SK-MEL-5 (cell line): Measurements from ENCODE around the gene HOXA3. TPM values are rescaled to one million over a fixed set of nuclear protein-coding genes. Genes with fewer than 3 reads are reported as not detected.

Experiments
- DNase-seq: peaks from one replicate; pipeline ENCODE4 v3.0.0-alpha.2; 2016; ENCODE audit warnings: low read depth, low spot score
- in situ Hi-C: cut with HindIII; loops from 2 replicates; pipeline ENCODE4 v1.10.0; 2016; ENCODE audit warnings: low sequenced_read_pairs, high pct_unique_total_duplicates, low pct_unique_long_range_greater_than_20kb
- total RNA-seq: library from RNA; depleted of rRNA; stranded (reverse); fragments of >200 nt; shearing (Covaris generic); gene quantifications from 2 replicates; pipeline ENCODE4 v1.2.3, GENCODE V29; 2014

HOXA3 gene
- total RNA-seq, 1 experiment from 2014 or later, result 3.5 TPM

DNA sequence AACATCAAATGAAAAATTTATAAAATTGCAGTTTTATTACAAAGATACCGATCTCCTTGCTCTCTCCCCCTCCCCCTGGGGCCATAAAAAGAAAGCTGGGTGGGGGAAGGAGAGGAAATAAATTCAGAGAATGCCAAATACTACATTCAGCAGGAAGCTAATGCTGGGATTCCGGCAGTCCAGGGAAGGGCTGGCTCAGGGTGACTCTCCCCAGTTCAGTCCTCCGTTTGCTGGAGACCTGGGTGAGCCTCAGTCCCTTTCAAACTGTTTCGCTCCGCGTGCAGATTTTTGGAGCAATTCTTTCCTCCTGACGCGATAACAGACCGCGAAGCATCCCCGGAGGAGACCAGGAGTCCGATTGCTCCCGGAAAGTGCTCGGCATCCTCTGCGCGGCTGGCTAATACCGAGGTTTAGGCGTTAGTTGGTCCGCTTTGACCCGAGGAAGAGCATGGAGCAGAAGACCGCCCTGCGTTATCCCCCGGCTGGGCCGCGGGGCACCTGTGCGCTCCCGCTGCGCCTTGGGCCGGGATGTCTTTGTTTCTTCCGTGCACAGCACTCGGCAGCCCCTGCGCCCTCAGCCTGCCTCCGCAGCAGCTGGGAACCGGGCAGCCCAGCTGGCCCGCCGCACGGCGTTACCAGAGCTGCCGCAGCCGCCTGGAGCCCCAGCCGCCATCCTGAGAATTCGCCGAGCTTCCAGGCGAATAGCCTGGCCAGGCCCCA, 46.0 kb downstream of the HOXA3 start:
- in situ Hi-C loops, result no loop called here
- DNase-seq, result no peak

GRCh38 chr7:27105301-27106031, 46.9 kb downstream of the HOXA3 start:
- in situ Hi-C loops, result no loop called here
- no peak for DNase-seq

DNA sequence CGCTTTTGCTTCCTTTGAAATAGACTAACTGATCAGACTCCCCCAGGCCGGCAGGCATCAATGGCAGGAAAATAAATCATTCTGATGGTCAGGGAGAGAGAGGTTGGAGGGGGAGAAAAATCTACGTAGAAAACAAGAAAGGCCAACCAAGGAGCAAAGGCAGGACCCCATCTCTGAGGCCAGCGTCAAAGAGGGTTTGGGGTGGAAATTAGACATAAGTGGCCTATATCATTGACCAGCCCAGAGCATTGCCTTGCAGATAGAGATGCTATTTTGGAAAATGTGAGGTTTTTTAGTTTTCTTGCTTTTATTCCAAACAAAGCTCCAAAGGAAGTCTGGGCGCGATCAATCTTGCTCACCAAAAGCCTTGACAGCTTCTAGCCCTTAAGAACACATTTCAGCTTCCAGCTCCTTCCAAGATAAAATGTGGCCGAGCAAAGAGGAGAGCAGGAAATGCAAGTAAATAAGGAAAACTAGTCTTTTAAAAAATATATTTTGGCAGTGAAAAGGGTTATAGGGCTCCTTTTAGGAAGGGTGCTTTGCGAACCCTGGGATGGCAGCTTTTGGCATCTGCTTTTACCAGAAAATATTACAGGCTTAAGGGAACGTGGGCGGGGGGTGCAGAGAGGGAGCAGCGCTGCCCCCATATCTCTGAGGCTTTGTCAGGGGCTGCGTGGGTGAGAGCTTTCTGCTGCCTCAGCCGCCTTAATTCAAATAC, 47.9 kb downstream of the HOXA3 start:
- DNase-seq, result no peak
- in situ Hi-C loops, result no loop called here

DNA sequence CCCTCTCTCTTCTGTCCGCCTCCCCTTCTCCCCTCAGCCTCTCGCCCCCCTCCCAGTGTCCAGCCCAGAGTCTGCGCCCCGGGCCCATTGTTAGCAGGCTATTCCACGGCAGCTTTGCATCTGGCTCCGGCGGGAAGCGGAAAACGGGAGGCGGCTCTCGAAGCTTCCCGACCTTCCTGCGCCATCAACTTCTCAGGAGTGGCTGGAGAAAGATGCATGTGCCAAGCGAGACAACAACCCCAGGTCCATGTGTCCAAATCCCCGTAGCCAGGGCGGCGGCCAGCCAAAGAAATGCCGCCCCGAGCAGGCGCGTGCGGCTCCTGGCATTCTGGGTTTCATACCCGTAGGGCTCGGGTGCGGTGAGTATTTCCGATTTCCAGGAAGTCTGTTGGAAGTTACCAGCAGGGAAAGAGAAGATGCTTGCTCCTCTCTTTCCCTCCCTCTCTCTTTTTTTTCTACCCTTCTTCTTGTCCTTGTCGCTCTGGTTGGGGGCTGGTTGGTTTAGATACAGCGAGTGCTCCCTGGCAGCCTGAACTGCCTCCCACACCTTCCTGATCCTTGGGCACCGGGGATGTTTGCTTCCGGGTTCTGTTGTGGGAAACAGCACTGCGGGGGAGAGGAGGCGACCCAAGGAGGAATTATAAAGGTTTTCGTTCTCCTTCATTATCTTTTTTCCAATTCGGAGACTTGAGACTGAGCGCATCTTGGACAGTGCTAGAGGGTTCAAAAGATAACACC, 48.7 kb downstream of the HOXA3 start:
- DNase-seq, result no peak
- in situ Hi-C loops, result no loop called here

- in situ Hi-C loops, result no loop called here
- DNase-seq, result no peak
These were observed 49.6 kb downstream of the HOXA3 start, which contains the start of gene HOXA2 for GRCh38 chr7:27102581-27103442. TSS of gene HOXA2 (minus strand) at chr7:27102683. CDS start at chr7:27102500, 183 bp downstream.

DNA sequence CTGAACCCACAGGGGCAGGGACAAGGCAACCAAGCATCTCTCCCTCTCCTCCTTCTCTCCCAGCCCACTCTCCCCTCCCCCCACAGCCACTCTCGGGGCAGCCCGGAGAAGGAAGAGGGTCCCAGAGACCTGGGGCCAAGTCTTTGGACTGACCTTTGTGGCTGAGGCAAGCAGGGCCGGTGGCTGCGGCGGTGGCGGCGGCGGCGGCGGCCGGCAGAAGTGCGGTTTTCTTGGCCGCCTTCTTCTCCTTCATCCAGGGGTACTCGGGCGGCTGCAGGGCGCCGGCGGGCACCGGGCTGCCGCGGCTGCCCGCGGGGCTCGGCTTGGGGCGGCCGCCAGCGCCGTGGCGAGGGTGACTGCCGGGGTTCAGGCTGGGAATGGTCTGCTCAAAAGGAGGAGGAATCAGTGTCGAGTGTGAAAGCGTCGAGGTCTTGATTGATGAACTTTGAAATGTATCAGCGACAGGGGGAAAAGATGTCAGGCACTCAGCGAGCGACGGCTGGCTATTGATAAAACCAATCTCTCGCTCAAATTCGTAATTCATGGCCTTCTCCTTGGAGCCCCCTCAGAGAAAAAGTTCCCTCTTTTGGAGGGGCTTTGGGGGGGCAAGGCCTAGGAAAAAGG, 50.3 kb downstream of the HOXA3 start:
- DNase-seq, result no peak
- in situ Hi-C loops, result no loop called here

DNA sequence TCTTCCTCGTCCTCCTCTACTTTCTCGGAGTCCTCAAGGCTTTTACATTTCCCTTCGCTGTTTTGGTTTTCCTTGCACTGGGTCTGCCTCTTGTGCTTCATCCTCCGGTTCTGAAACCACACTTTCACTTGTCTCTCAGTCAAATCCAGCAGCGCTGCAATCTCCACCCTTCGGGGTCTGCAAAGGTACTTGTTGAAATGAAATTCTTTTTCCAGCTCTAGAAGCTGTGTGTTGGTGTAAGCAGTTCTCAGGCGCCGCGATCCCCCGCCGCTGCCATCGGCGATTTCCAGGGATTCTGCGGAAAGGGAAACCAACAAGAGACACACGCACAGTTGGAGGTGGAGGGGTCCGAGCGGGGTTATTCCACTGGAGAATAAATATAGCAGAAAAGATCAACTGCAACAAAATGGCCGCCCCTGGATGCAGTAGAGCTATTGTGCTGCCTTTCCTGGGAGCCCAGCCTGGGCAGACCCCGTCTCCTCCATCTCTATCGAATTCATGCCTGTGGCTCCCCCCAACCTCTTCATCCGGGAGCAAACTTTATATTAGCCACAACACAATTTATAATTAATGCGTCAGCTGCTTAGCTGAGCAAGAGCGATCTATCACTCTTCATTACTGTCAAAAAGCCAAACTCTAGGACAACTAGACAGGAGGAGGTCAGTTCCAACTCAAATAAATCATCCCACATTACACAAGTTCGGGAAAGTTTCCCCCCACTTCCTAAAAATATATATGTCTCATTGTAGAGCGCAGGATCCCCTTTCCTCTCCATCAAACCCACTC, 51.0 kb downstream of the HOXA3 start:
- no peak for DNase-seq
- in situ Hi-C loops, result no loop called here

- no peak for DNase-seq
- in situ Hi-C loops, result no loop called here
These were observed 51.7 kb downstream of the HOXA3 start for GRCh38 chr7:27100694-27101170.

DNA sequence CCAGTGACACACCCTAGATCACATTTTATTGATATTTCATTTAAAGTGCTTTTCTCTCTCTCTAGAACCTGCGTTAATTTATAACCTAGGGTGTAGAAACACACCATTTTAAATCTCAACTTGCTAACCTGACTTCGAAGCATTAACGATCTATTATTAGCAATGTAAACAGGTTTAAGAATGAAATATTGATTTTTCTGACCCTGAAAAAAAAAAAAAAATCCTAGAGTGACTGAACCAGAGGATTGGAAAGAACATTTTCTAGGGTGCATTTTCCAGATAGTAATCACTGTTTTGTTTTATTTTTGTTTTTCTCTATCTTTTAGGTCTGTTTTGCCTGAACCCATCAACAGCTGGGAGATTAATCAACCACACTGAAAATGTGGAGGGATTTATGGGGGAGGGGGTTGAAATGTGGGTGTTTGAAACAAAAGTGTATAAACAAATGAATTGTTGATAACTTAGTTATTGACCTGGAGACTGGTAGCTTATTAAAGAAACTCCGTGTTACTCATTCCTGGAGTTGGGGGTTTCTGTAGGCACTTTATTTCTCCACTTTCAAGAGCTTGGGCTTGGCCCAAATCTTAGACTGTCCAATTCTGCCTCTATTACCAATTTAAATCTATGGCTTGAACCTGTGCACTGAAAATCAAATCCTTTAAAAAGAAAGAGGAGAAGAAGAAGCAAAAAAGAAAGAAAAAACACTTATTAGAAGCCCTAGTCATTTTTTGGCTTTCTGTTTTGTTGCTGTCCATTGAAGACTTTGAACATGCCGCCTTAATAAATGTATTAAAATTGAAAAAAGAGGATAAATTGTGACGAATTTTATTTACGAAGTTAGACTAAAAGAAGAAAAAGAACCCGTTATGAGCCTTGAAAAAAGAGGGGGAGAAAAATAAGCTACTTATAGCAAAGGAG, 52.7 kb downstream of the HOXA3 start:
- DNase-seq, result no peak
- in situ Hi-C loops, result no loop called here

DNA sequence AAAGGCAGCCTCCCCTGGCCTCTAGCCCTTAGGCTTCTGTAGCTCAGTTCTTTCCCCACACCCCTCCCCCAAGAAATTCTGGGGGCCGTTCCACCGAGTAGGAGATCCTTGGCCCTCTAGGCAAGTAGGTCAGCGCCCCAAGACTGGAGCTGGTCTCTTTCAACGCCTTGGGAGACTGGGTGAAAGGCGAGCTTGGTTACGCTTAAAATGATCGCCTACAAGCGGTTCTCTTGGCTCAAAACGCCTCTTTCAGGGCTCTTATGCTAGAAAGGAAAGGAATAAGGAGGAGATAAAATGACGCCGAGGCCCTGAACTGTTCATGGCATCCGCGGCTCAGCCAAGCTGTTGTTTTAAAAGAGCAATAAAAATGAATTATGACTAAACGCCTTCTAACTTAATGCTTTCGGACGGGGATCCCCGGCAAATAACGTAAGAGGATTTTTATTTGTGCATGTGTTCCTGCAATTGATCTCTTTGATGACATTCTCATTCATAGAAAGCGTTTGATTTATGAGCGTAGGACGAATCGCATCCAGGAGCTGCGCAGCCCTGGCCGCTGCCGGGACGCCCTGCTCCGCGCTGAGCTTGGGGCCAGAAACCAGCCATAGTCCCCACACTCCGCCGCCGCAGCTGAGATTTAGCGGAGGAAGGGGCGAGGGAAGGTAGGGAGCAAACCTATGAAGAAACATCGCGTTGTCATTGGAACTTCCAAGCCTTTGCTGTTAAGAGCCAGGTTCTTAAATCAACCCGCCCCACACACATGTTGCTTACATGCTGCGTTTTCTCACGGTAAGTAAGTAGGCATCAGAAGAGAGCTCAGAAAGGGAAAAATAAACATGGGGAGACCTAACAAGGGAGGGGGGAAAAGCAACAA, 53.6 kb downstream of the HOXA3 start:
- no peak for DNase-seq
- in situ Hi-C loops, result no loop called here

DNA sequence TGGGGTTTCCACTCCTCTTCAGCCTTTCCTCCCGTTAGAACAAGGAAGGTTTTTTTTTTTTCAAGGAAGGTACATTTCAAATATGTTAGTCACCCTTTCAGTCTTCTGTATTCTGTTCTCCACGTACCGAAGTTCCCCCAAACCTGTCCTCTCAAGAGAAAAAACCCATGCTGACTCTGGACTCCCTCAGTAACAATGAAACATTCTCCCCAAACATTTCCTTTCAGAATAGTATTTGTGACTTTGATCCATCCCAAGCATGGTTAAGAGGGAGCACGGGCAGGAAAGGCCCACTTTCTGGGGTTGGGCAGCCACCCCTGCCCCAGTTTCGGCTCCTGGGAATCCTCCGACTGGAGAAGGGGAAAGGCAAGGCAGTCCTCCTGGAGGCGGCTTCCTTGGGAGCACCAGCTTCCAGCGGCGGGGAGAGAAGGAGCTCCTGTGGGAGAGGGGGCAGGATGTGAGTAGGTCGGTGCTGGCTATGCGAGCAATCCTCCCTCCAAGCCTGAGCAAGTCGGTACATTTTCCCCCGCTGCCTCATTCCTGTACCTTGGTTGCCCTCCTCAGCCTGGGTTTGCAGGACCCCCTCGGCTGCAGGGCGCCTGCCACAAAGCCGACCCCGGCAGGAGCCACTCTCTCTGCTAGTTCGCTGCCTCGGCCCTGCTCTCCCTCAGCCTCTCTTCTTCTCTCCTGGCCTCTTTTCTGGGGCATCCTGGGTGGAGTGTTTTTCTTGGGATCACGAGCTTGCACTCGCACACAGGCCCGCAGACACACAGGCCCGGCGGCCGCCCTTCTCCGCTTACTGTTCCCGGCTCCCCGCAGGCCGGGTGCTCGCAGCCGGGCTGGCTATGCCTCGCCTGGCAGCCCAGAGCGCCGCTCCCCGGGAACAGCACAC, 54.5 kb downstream of the HOXA3 start:
- in situ Hi-C loops, result no loop called here
- DNase-seq, result no peak

DNA sequence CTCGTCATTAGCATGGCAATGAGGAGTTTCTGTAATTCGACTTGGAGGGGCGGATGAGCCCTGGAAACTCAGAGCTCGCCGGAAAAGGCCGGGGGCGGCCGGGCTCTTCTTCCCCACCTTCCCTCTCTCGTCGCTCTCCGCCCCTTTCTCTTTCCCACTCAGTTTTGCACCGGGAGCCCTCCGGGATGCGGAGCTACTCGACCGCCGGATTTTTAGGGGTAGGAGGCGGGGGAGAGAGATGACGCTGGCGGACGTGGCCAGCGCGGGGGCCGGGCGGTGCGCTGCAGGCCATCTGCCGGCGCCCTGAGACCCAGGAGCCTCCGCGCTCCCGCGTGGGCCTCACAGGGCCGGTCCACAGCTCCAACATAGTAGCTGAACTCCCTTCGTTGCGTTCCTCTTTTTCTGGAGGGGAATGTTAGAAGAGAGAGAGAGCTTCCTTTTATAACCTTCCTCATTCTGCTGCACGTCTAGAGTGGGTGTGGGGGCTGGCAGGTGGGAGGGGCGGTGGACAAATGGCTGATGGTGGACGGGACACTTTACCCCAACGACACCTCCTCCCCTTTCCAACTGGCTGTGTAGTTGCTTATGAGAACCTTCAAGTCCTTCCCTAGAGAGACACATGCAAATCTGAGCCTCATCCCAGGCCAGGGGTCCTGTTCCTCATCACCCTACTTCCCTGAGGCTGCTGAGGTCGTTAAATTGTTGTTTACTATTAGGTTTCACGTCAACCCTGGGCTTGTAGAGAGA, 55.4 kb downstream of the HOXA3 start:
- peak; percentile 45 for DNase-seq
- in situ Hi-C loops, result no loop called here
